Measurements from ENCODE around the gene ZNF14.
"Not testable (repeated sequence)": the region's sequence is repeated elsewhere in the genome, so short reads cannot be mapped to it uniquely, and the experiment has no call there.

ZNF14 gene

GRCh38 chr19:19687090-19687489 is 45.8 kb downstream of the ZNF14 start:
- no peak for DNase-seq (ENCODE audit: low read depth)

GRCh38 chr19:19686580-19686979 is 46.3 kb downstream of the ZNF14 start:
- no peak for DNase-seq (ENCODE audit: low read depth)

GRCh38 chr19:19686119-19686518 is 46.8 kb downstream of the ZNF14 start:
- not testable (repeated sequence) for DNase-seq (ENCODE audit: low read depth)

- no peak for DNase-seq (ENCODE audit: low read depth)
Observed at GRCh38 chr19:19679176-19680073, 53.5 kb downstream of the ZNF14 start.

GRCh38 chr19:19677579-19677978 is 55.3 kb downstream of the ZNF14 start:
- no peak for DNase-seq (ENCODE audit: low read depth)

- no peak for DNase-seq (ENCODE audit: low read depth)
Observed at GRCh38 chr19:19674315-19674714, 58.6 kb downstream of the ZNF14 start.

- DNase-seq (ENCODE audit: low read depth): peak; percentile 40
Observed at GRCh38 chr19:19672816-19673215, 60.1 kb downstream of the ZNF14 start.

GRCh38 chr19:19670070-19670551 is 62.8 kb downstream of the ZNF14 start:
- no peak for DNase-seq (ENCODE audit: low read depth)

- DNase-seq (ENCODE audit: low read depth): peak; percentile 95
Observed at GRCh38 chr19:19668230-19669012, 64.5 kb downstream of the ZNF14 start, which contains the start of gene ZNF101. Gene ZNF101 (plus strand): TSS chr19:19668839. CDS start chr19:19668964, 125 bp downstream.

- not testable (repeated sequence) for DNase-seq (ENCODE audit: low read depth)
Observed at GRCh38 chr19:19665420-19665948, 67.4 kb downstream of the ZNF14 start.

GRCh38 chr19:19663256-19664120 is 69.4 kb downstream of the ZNF14 start, which contains the start of gene ATP13A1:
Gene ATP13A1 (minus strand): TSS chr19:19663676. CDS start chr19:19663666, 10 bp downstream.
- peak; percentile 96 for DNase-seq (ENCODE audit: low read depth)

GRCh38 chr19:19662871-19663255 is 70.0 kb downstream of the ZNF14 start:
- peak; percentile 59 for DNase-seq (ENCODE audit: low read depth)

GRCh38 chr19:19662344-19662743 is 70.6 kb downstream of the ZNF14 start:
- DNase-seq (ENCODE audit: low read depth): no peak

- no peak for DNase-seq (ENCODE audit: low read depth)
Observed at GRCh38 chr19:19661675-19662251, 71.1 kb downstream of the ZNF14 start.

GRCh38 chr19:19661141-19661674 is 71.7 kb downstream of the ZNF14 start:
- DNase-seq (ENCODE audit: low read depth): no peak
